HCT116 (cell line): Measurements from ENCODE around the gene AKAP8. TPM values are rescaled to one million over a fixed set of nuclear protein-coding genes. Genes with fewer than 3 reads are reported as not detected.

ENCODE experiments used
- ATAC-seq: fragments of 200-7000 bp; cut with Tn5 transposase; 2 replicates; pipeline ENCODE4 v1.9.1; 2020; ENCODE audit warnings: mild to moderate bottlenecking, moderate library complexity
- BruUV-seq: library from RNA; stranded (reverse); fragments of 400-500 nt; replicated peaks from 2 replicates; lab custom pipeline; 2021; lab: Mats Ljungman, UMichigan
- CTCF ChIA-PET: fragments of 300-600 bp; sonication (Branson Sonifier 250); formaldehyde crosslinking; loops from one replicate; lab custom pipeline; 2021; ENCODE audit warnings: antibody characterized with exemption; lab: Charles Lee
- POLR2A ChIA-PET: fragments of 300-600, 350-600 bp; sonication (Branson Sonifier 250); formaldehyde crosslinking; loops from one replicate; lab custom pipeline; 2021; ENCODE audit warnings: antibody characterized with exemption; lab: Charles Lee
- RAD21 ChIA-PET, 2 experiments: fragments of 300-600 bp; sonication (Branson Sonifier 250); formaldehyde crosslinking; loops; one replicate each; lab custom pipeline; 2023; ENCODE audit warnings: low total read pairs in 2 of 2; ENCODE audit not compliant: uncharacterized antibody in 2 of 2, unreplicated experiment in 2 of 2, low non-redundant PET in 1 of 2; lab: Charles Lee
- DNase-seq: peaks from one replicate; pipeline ENCODE4 v3.0.0-alpha.2; 2010; ENCODE audit warnings: low read depth, low spot score
- H2AFZ ChIP-seq: fragments of 200-600 bp; shearing (Covaris generic), sonication (generic); 2 replicates; pipeline ENCODE4 v1.6.1; 2017; ENCODE audit warnings: low read depth, mixed run types, mixed read lengths, antibody characterized with exemption, low read length; ENCODE audit not compliant: poor library complexity, severe bottlenecking
- H3K27ac ChIP-seq: 2 replicates; pipeline ENCODE4 v1.5.1; 2012; ENCODE audit warnings: low read depth, low read length
- H3K27me3 ChIP-seq: fragments of 200-600 bp; sonication (generic); 2 replicates; pipeline ENCODE4 v1.6.1; 2016; ENCODE audit warnings: mixed run types, low read length, mixed read lengths; ENCODE audit not compliant: insufficient read depth
- H3K36me3 ChIP-seq, 2 experiments: fragments of 200-500 bp in 1 of 2; fragments of 200-600 bp in 1 of 2; sonication (Bioruptor generic) in 1 of 2; sonication (generic) in 1 of 2; 2 replicates each; pipeline versions ENCODE4 v1.5.1 to v1.6.1; 2014 to 2016; ENCODE audit warnings: low read length in 2 of 2, inconsistent platforms in 1 of 2, mixed read lengths in 1 of 2, mixed run types in 1 of 2; ENCODE audit not compliant: insufficient read depth in 2 of 2, control insufficient read depth in 1 of 2
- H3K4me1 ChIP-seq, 2 experiments: fragments of 200-600 bp in 1 of 2; sonication (generic) in 1 of 2; 2 replicates each; pipeline versions ENCODE4 v1.5.1 to v1.6.1; 2012 to 2017; ENCODE audit warnings: low read length in 2 of 2, inconsistent platforms in 1 of 2, mild to moderate bottlenecking in 1 of 2, mixed read lengths in 1 of 2, mixed run types in 1 of 2, moderate library complexity in 1 of 2; ENCODE audit not compliant: insufficient read depth in 2 of 2, control insufficient read depth in 1 of 2
- H3K4me2 ChIP-seq: fragments of 200-600 bp; sonication (generic); 2 replicates; pipeline ENCODE4 v1.6.1; 2017; ENCODE audit warnings: mixed run types, low read length, mixed read lengths
- H3K4me3 ChIP-seq, 2 experiments: fragments of 200-600 bp in 1 of 2; sonication (generic) in 1 of 2; replicated peaks in 1 of 2; 2 replicates each; pipeline ENCODE4 v1.5.1; 2011 to 2016; ENCODE audit warnings: low read length in 2 of 2, control low read depth in 1 of 2, low read depth in 1 of 2, mild to moderate bottlenecking in 1 of 2, mixed read lengths in 1 of 2, mixed run types in 1 of 2
- H3K79me2 ChIP-seq: fragments of 200-600 bp; sonication (generic); 2 replicates; pipeline ENCODE4 v1.6.1; 2017; ENCODE audit warnings: mild to moderate bottlenecking, mixed run types, low read length, moderate library complexity, mixed read lengths; ENCODE audit not compliant: insufficient read depth
- H3K9ac ChIP-seq: fragments of 200-600 bp; sonication (generic); 2 replicates; pipeline ENCODE4 v1.6.1; 2016; ENCODE audit warnings: low read length, mixed read lengths
- H3K9me2 ChIP-seq: fragments of 200-600 bp; sonication (generic), shearing (Covaris generic); 2 replicates; pipeline ENCODE4 v1.6.1; 2017; ENCODE audit warnings: mixed run types, mild to moderate bottlenecking, moderate library complexity; ENCODE audit not compliant: insufficient read depth
- H3K9me3 ChIP-seq, 2 experiments: fragments of 200-500 bp in 1 of 2; fragments of 200-600 bp in 1 of 2; sonication (Bioruptor generic) in 1 of 2; sonication (generic) in 1 of 2; 2 replicates each; pipeline ENCODE4 v1.6.1; 2014 to 2017; ENCODE audit warnings: low read length in 2 of 2, mixed read lengths in 2 of 2, inconsistent platforms in 1 of 2, low read depth in 1 of 2, mild to moderate bottlenecking in 1 of 2, mixed run types in 1 of 2, moderate library complexity in 1 of 2; ENCODE audit not compliant: control insufficient read depth in 1 of 2, insufficient read depth in 1 of 2
- H4K20me1 ChIP-seq: fragments of 200-600 bp; sonication (generic), shearing (Covaris generic); 2 replicates; pipeline ENCODE4 v1.6.1; 2017; ENCODE audit warnings: mixed run types, mild to moderate bottlenecking, moderate library complexity; ENCODE audit not compliant: insufficient read depth
- CEBPB ChIP-seq: IDR thresholded peaks from 2 replicates; pipeline ENCODE4 v1.6.1; 2012; ENCODE audit warnings: low read depth
- CTCF ChIP-seq, 3 experiments: fragments of 200-600 bp in 1 of 3; sonication (generic) in 1 of 3; IDR thresholded peaks in 2 of 3; conservative IDR thresholded peaks in 1 of 3; 2 replicates each; pipeline ENCODE4 v1.5.1; 2012 to 2017; ENCODE audit warnings: low read depth in 2 of 3, low read length in 2 of 3, antibody characterized with exemption in 1 of 3, borderline replicate concordance in 1 of 3, control low read depth in 1 of 3, mild to moderate bottlenecking in 1 of 3, mixed read lengths in 1 of 3, mixed run types in 1 of 3, moderate library complexity in 1 of 3; ENCODE audit not compliant: insufficient read depth in 1 of 3
- ELF1 ChIP-seq: IDR thresholded peaks from 2 replicates; pipeline ENCODE4 v1.6.1; 2012; ENCODE audit warnings: low read depth, borderline replicate concordance
- EZH2 ChIP-seq: fragments of 200-600 bp; sonication (generic); IDR thresholded peaks from 2 replicates; pipeline ENCODE4 v1.6.1; 2017; ENCODE audit warnings: antibody characterized with exemption, mixed run types
- EZH2phosphoT487 ChIP-seq: fragments of 200-600 bp; IDR thresholded peaks from 2 replicates; pipeline ENCODE4 v1.6.1; 2018; ENCODE audit warnings: antibody characterized with exemption, borderline replicate concordance
- JUND ChIP-seq: IDR thresholded peaks from 2 replicates; pipeline ENCODE4 v1.6.1; 2012
- POLR2A ChIP-seq: IDR thresholded peaks from 2 replicates; pipeline ENCODE4 v1.7.0; 2011; ENCODE audit warnings: borderline replicate concordance; ENCODE audit not compliant: insufficient read depth, insufficient read length; ENCODE audit errors: extremely low read depth
- SIN3A ChIP-seq: IDR thresholded peaks from 2 replicates; pipeline ENCODE4 v1.6.1; 2012; ENCODE audit warnings: low read depth
- SP1 ChIP-seq: IDR thresholded peaks from 2 replicates; pipeline ENCODE4 v1.6.1; 2012; ENCODE audit warnings: low read depth
- TCF7L2 ChIP-seq: IDR thresholded peaks from 2 replicates; pipeline ENCODE4 v1.7.0; 2011; ENCODE audit warnings: borderline replicate concordance, inconsistent platforms; ENCODE audit not compliant: insufficient read depth, insufficient read length; ENCODE audit errors: extremely low read depth
- YY1 ChIP-seq: IDR thresholded peaks from 2 replicates; pipeline ENCODE4 v1.6.1; 2011; ENCODE audit warnings: low read length, low read depth, moderate library complexity, mild to moderate bottlenecking; ENCODE audit not compliant: insufficient replicate concordance; ENCODE audit errors: extremely low read depth
- ZBTB33 ChIP-seq: IDR thresholded peaks from 2 replicates; pipeline ENCODE4 v1.6.1; 2011; ENCODE audit warnings: mild to moderate bottlenecking, low read length, moderate library complexity; ENCODE audit not compliant: insufficient replicate concordance; ENCODE audit errors: extremely low read depth
- ZFX ChIP-seq: fragments of 450-650 bp; IDR thresholded peaks from 2 replicates; pipeline ENCODE4 v1.6.1; 2017
- ZNF274 ChIP-seq: fragments of 200-500 bp; sonication (Bioruptor generic); IDR thresholded peaks from 2 replicates; pipeline ENCODE4 v1.6.1; 2014; ENCODE audit warnings: mild to moderate bottlenecking, low read depth, low read length, inconsistent platforms
- intact Hi-C: fragments of 100-400 bp; cut with micrococcal nuclease; formaldehyde crosslinking; loops from 2 replicates; pipeline ENCODE4 v1.10.0; 2022
- total RNA-seq: library from RNA; stranded (reverse); gene quantifications from one replicate; pipeline ENCODE4 v1.2.1, GENCODE V29; 2021; ENCODE audit not compliant: unreplicated experiment

AKAP8 gene
- total RNA-seq, 1 experiment from 2014 or later, result 50.6 TPM

- BruUV-seq, result no TSS peak
- H3K27ac ChIP-seq, result no peak overlapping the region
- H3K9me3 ChIP-seq, result no peaks in the 10 kb centered on the region
- no peaks in the 10 kb centered on the region for H3K9me2 ChIP-seq
- H3K4me3 ChIP-seq, result no peak overlapping the region
- H3K36me3 ChIP-seq, result peaks cover 16 to 42% of the 10 kb centered on the region in 2 experiments; a peak in 3 of 4 replicates
- CTCF ChIA-PET, result interaction anchor here (5.7 kb wide), 1 partner anchor 133 kb away, joined by 68 read pairs; no protein-coding TSS in a partner anchor
- ATAC-seq, result no peak
- no peaks in the 10 kb centered on the region for H4K20me1 ChIP-seq
- POLR2A ChIA-PET, result no interaction called here
- H3K4me1 ChIP-seq, result peaks cover 6 to 11% of the 10 kb centered on the region in 2 experiments; a peak in 3 of 4 replicates
- intact Hi-C loops, result no loop called here
- no peak for DNase-seq
- H3K9ac ChIP-seq, result no peak overlapping the region
- TF ChIP-seq TCF7L2, result no peak
- TF ChIP-seq CTCF (IDR thresholded peaks at IDR 0.05 in 2 of 3, conservative IDR thresholded peaks at IDR 0.05 in 1 of 3; ENCODE audit: borderline replicate concordance in 1 of 3, insufficient read depth in 1 of 3, low read depth in 2 of 3, low read length in 2 of 3), result no peak
- TF ChIP-seq SIN3A, result no peak
- no peak for TF ChIP-seq CEBPB
- no peak for TF ChIP-seq EZH2phosphoT487
- no peak for TF ChIP-seq ELF1
- TF ChIP-seq ZNF274, result no peak
- no peak for TF ChIP-seq ZBTB33
- TF ChIP-seq SP1, result no peak
- TF ChIP-seq JUND, result no peak
- TF ChIP-seq ZFX, result no peak
- no peak for TF ChIP-seq EZH2
- TF ChIP-seq YY1, result no peak
- TF ChIP-seq POLR2A, result no peak
- no peak overlapping the region for H2AFZ ChIP-seq
- RAD21 ChIA-PET, result no interaction called here
- H3K4me2 ChIP-seq, result no peak overlapping the region
- H3K27me3 ChIP-seq, result no peaks in the 10 kb centered on the region
- H3K79me2 ChIP-seq, result peaks cover 20% of the 10 kb centered on the region
These were observed 42.9 kb upstream of the AKAP8 start for GRCh38 chr19:15422296-15423075.
